Smooth muscle cell (in vitro differentiated cells): ENCODE data around the gene TGFB1. TPM values are rescaled to one million over a fixed set of nuclear protein-coding genes. Genes with fewer than 3 reads are reported as not detected.
"Not testable (repeated sequence)": the region's sequence is repeated elsewhere in the genome, so short reads cannot be mapped to it uniquely, and the experiment has no call there.

Experiments
- DNase-seq: peaks from one replicate; lab custom pipeline; 2025; ENCODE audit not compliant: unreplicated experiment; lab: John Stamatoyannopoulos, UW
- H2AFZ ChIP-seq: fragments of 200-600 bp; sonication (generic); 2 replicates; pipeline ENCODE4 v1.6.0; 2016; ENCODE audit warnings: antibody characterized with exemption, low read depth, mild to moderate bottlenecking
- H3F3A ChIP-seq: fragments of 200-600 bp; sonication (generic); 2 replicates; pipeline ENCODE4 v1.6.0; 2017; ENCODE audit warnings: antibody characterized with exemption, low read depth
- H3K27ac ChIP-seq: fragments of 200-600 bp; sonication (generic); 2 replicates; pipeline ENCODE4 v1.5.1; 2016; ENCODE audit warnings: low read depth, mild to moderate bottlenecking
- H3K27me3 ChIP-seq: fragments of 200-600 bp; sonication (generic); 2 replicates; pipeline ENCODE4 v1.6.1; 2016; ENCODE audit warnings: low read depth, mild to moderate bottlenecking
- H3K36me3 ChIP-seq: fragments of 200-600 bp; sonication (generic); 2 replicates; pipeline ENCODE4 v1.5.1; 2016; ENCODE audit warnings: low read depth
- H3K4me1 ChIP-seq: fragments of 200-600 bp; sonication (generic); 2 replicates; pipeline ENCODE4 v1.5.1; 2016; ENCODE audit warnings: low read depth
- H3K4me2 ChIP-seq: fragments of 200-600 bp; sonication (generic); 2 replicates; pipeline ENCODE4 v1.6.0; 2016; ENCODE audit warnings: mild to moderate bottlenecking
- H3K4me3 ChIP-seq: fragments of 200-600 bp; sonication (generic); 2 replicates; pipeline ENCODE4 v1.5.1; 2016; ENCODE audit warnings: mild to moderate bottlenecking
- H3K79me2 ChIP-seq: fragments of 200-600 bp; sonication (generic); 2 replicates; pipeline ENCODE4 v1.6.0; 2016; ENCODE audit warnings: low read depth, mild to moderate bottlenecking
- H3K9ac ChIP-seq: fragments of 200-600 bp; sonication (generic); 2 replicates; pipeline ENCODE4 v1.6.0; 2016; ENCODE audit warnings: low read depth
- H3K9me3 ChIP-seq: fragments of 200-600 bp; sonication (generic); replicated peaks from 2 replicates; pipeline ENCODE4 v1.5.1; 2016; ENCODE audit warnings: low read depth
- H4K20me1 ChIP-seq: fragments of 200-600 bp; sonication (generic); 2 replicates; pipeline ENCODE4 v1.6.0; 2016; ENCODE audit warnings: low read depth
- WGBS: methylation state at CpG from one replicate; pipeline ENCODE4 v1.1.7; 2016; ENCODE audit warnings: low lambda C conversion rate; 5-methylcytosine and 5-hydroxymethylcytosine counted together
- polyA plus RNA-seq: library from polyadenylated mRNA; unstranded; fragments of >200 nt; fragmentation: Nextera tagmentation; extraction: Ambion mirVana; gene quantifications from 2 replicates; pipeline ENCODE4 v1.2.1, GENCODE V29; 2016
- total RNA-seq: library from RNA; depleted of rRNA; stranded (reverse); fragments of >200 nt; gene quantifications from 2 replicates; pipeline ENCODE4 v1.2.3, GENCODE V29; 2014
- TF ChIP-seq, protein P1 (sequence below): fragments of 200-600 bp; sonication (generic); IDR thresholded peaks from 2 replicates; pipeline ENCODE4 v1.5.1; 2017; ENCODE audit warnings: borderline replicate concordance, mild to moderate bottlenecking, antibody characterized with exemption; ENCODE audit not compliant: insufficient read depth, poor library complexity, severe bottlenecking

TGFB1 gene
- total and polyA plus RNA-seq, 2 experiments from 2014 or later = 51.7 to 199 TPM

DNA sequence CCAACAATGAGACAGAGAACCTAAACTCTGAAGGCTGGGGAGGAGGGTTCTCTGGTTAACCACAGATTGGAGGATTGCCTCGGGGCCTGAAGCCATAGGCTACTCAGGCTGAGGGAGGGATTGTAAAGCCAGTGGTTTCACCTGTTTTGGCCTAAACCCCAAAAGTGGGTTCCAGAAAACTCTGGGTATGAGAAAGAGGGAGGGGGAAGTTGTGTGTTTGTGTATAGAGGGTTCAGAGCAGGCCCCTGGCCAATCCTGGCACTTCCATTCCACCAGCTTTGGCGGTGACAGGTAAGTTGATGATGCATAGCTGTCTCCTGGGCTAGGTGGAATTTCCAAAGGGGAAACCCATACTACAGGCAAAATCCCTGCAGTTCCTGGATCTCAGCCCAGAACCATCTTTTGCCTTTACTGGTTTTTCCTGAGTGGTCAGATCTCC is 57.3 kb downstream of the TGFB1 start:
- H3K4me1 ChIP-seq = no peaks in the 10 kb centered on the region
- peak overlapping the region; percentile 96 for H3K9ac ChIP-seq
- H3F3A ChIP-seq = peaks cover 55% of the 10 kb centered on the region
- peak overlapping the region; percentile 99 for H3K27ac ChIP-seq
- TF ChIP-seq, protein P1, sequence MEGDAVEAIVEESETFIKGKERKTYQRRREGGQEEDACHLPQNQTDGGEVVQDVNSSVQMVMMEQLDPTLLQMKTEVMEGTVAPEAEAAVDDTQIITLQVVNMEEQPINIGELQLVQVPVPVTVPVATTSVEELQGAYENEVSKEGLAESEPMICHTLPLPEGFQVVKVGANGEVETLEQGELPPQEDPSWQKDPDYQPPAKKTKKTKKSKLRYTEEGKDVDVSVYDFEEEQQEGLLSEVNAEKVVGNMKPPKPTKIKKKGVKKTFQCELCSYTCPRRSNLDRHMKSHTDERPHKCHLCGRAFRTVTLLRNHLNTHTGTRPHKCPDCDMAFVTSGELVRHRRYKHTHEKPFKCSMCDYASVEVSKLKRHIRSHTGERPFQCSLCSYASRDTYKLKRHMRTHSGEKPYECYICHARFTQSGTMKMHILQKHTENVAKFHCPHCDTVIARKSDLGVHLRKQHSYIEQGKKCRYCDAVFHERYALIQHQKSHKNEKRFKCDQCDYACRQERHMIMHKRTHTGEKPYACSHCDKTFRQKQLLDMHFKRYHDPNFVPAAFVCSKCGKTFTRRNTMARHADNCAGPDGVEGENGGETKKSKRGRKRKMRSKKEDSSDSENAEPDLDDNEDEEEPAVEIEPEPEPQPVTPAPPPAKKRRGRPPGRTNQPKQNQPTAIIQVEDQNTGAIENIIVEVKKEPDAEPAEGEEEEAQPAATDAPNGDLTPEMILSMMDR = no peak
- H3K9me3 ChIP-seq = no peaks in the 10 kb centered on the region
- peaks cover 69% of the 10 kb centered on the region for H4K20me1 ChIP-seq
- DNase-seq = no peak
- H3K4me2 ChIP-seq = no peak overlapping the region
- H3K4me3 ChIP-seq = no peak overlapping the region
- no peaks in the 10 kb centered on the region for H3K27me3 ChIP-seq
- 87% methylated on average over 2 of the region's 2 CpGs for WGBS
- H3K79me2 ChIP-seq = peaks cover 18% of the 10 kb centered on the region
- H3K36me3 ChIP-seq = peaks cover 28% of the 10 kb centered on the region
- H2AFZ ChIP-seq = no peak overlapping the region

DNA sequence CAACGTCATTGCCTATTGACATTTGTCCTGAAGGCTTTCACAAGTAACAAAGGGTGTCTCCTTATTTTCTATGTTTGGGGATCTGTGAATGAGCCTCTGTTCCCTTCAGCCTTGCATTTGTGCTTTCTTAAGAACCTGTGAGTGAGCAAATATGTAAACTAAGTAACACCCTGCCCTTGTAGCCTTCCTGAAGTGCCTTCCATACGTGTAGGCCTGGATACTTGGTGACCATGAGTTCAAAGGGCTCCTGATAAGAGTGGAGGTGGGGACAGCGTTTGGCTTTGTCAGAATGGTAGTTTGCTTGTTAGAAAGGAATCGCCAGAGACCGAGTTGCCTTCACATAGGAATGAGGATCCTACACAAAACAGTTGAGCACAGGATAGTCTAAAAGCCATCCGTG is 58.2 kb downstream of the TGFB1 start:
- no peak overlapping the region for H2AFZ ChIP-seq
- H3F3A ChIP-seq = peaks cover 51% of the 10 kb centered on the region
- no peaks in the 10 kb centered on the region for H3K9me3 ChIP-seq
- H3K4me2 ChIP-seq = no peak overlapping the region
- no peaks in the 10 kb centered on the region for H3K4me1 ChIP-seq
- H3K27ac ChIP-seq = peak overlapping the region; percentile 99
- TF ChIP-seq, protein P1 = no peak
- H3K27me3 ChIP-seq = no peaks in the 10 kb centered on the region
- H3K4me3 ChIP-seq = no peak overlapping the region
- H3K36me3 ChIP-seq = peaks cover 23% of the 10 kb centered on the region
- peaks cover 68% of the 10 kb centered on the region for H4K20me1 ChIP-seq
- peaks cover 9% of the 10 kb centered on the region for H3K79me2 ChIP-seq
- no peak overlapping the region for H3K9ac ChIP-seq
- 90% methylated on average over 6 of the region's 6 CpGs for WGBS
- no peak for DNase-seq

DNA sequence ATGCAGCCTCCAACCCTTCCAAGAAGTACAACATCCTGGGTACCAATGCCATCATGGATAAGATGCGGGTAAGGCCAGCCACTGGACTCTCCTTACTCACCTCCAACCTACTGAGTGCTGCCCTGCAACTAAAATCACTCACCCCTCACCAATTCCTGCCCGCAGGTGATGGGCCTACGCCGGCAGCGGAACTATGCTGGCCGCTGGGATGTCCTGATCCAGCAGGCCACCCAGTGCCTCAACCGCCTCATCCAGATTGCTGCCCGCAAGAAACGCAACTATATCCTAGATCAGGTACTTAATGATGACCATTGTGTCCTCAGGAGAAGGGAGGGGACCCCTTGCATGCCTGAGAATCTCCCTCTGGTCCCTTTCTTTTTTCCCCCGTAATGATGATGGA is 59.3 kb downstream of the TGFB1 start:
- Histone ChIP-seq H3K27ac (no peak overlapping the region), H3K79me2 (peaks cover 10% of the 10 kb centered on the region), H3K4me3 (no peak overlapping the region), H3K9ac (no peak overlapping the region), H3K4me2 (no peak overlapping the region), H3K9me3 (no peaks in the 10 kb centered on the region), H3F3A (peaks cover 48% of the 10 kb centered on the region), H3K36me3 (peaks cover 23% of the 10 kb centered on the region), H3K27me3 (no peaks in the 10 kb centered on the region), H3K4me1 (no peaks in the 10 kb centered on the region), H4K20me1 (peaks cover 68% of the 10 kb centered on the region), H2AFZ (no peak overlapping the region)
- DNase-seq = no peak
- TF ChIP-seq, protein P1 = no peak
- WGBS = 96% methylated on average over 10 of the region's 10 CpGs

DNA sequence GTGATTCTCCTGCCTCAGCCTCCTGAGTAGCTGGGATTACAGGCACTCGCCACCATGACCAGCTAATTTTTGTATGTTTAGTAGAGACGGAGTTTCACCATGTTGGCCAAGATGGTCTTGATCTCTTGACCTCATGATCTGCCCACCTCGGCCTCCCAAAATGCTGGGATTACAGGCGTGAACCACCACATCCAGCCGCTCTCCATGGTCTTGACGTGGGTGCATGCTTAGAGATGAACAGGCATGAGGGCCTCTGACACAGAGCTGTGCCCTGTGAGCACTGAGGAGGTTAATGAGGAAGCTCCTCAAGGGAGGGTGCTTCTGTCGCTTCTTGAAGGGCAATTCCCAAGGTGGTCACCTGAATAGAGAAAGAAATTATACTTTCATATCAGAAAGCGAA is 63.9 kb downstream of the TGFB1 start:
- not testable (repeated sequence) for H3K27ac ChIP-seq, H3K4me1 ChIP-seq, H3K27me3 ChIP-seq, H3K9me3 ChIP-seq, H3K4me2 ChIP-seq, DNase-seq, H3K4me3 ChIP-seq, H3K9ac ChIP-seq, H2AFZ ChIP-seq
- Histone ChIP-seq H3K79me2 (peaks cover 20% of the 10 kb centered on the region), H3K36me3 (peaks cover 30% of the 10 kb centered on the region), H4K20me1 (peaks cover 53% of the 10 kb centered on the region), H3F3A (peaks cover 11% of the 10 kb centered on the region)
- WGBS = 96% methylated on average over 8 of the region's 8 CpGs
